Measurements from ENCODE around the gene TLDC2. TPM values are rescaled to one million over a fixed set of nuclear protein-coding genes. Genes with fewer than 3 reads are reported as not detected.

Gene TLDC2
- total RNA-seq, 1 donor from 2014 or later, result 0.58 TPM

DNA sequence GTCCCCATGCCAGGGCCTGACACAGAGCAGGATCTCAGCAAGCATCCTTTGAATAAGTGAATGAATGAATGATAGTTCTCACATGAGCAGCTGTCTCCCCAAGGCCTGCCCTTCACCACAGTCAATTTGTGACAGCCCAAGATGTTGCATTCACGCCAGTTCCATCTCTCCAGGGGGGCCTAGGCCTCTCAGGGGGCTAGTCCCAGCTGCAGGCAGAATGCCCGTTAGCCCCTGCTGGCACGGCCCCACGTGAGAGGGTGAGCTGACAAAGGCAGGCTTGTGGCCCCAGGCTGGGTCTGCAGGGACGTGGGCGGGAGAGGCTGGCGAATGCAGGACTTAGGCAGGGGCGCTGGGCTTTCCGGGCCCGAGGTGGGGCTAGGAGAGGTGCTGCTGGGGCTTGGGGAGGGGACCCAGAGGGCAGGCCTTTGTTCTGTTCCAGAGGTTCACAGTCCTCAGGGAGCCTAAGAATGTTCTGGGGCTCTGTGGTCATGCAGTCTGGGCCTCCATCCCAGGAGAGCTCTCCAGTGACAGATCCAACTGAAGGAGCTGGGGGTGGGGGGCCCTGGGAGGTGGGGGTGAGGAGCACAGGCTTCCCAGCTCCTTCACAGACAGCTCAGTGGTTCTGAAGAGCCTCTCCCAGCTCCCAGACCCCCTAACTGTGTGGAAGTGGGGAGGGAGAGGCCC lies 30.5 kb upstream of the TLDC2 start:
- DNase-seq (ENCODE audit: low spot score in 2 of 2, unreplicated experiment in 2 of 2), result no peak
- Mint-ChIP-seq H3K4me3 (no peak overlapping the region), H3K36me3 (peaks cover 2% of the 10 kb centered on the region), H3K4me1 (peaks cover 5% of the 10 kb centered on the region), H3K27me3 (ENCODE audit: low read depth) (no peaks in the 10 kb centered on the region), H3K9me3 (no peaks in the 10 kb centered on the region), H3K27ac (peak overlapping the region; percentile 43)
- TF ChIP-seq, protein P1, sequence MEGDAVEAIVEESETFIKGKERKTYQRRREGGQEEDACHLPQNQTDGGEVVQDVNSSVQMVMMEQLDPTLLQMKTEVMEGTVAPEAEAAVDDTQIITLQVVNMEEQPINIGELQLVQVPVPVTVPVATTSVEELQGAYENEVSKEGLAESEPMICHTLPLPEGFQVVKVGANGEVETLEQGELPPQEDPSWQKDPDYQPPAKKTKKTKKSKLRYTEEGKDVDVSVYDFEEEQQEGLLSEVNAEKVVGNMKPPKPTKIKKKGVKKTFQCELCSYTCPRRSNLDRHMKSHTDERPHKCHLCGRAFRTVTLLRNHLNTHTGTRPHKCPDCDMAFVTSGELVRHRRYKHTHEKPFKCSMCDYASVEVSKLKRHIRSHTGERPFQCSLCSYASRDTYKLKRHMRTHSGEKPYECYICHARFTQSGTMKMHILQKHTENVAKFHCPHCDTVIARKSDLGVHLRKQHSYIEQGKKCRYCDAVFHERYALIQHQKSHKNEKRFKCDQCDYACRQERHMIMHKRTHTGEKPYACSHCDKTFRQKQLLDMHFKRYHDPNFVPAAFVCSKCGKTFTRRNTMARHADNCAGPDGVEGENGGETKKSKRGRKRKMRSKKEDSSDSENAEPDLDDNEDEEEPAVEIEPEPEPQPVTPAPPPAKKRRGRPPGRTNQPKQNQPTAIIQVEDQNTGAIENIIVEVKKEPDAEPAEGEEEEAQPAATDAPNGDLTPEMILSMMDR (IDR thresholded peaks at IDR 0.05; ENCODE audit: unreplicated experiment), result no peak

DNA sequence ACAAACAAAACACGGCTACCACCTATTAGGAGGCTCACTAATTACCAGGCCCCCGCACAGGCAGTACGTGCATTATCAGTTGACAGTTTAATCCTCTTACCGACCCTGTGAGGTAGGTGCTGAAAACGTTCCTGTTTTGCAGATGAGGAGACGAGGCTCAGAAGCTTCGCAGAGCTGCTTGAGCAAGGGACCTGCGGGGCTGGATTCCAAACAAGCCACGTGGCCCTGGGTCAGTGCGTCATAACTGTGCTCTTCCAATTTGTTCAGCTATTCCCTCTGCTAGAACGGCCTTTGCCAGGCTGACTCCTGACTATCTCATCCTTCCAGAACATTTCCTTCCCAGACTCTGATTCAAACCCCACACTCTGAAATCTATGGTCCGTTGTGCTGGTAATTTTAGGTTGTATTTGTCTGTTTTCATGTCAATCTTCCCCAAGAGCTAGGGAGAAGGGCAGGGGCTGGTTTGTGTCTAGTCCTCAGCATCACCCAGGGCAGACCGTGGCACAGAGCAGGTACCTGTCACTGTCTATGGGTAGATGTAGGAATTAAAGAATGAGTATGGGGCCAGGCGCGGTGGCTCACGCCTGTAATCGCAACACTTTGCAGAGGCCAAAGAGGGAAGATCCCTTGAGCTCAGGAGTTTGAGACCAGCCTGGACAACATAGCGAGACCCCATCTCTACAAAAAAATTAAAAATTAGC lies 28.8 kb upstream of the TLDC2 start:
- no peak for DNase-seq (ENCODE audit: low spot score in 2 of 2, unreplicated experiment in 2 of 2)
- H3K27ac Mint-ChIP-seq, result peak overlapping the region; percentile 13
- H3K9me3 Mint-ChIP-seq, result peaks cover 6% of the 10 kb centered on the region
- H3K4me1 Mint-ChIP-seq, result peaks cover 5% of the 10 kb centered on the region
- no peak overlapping the region for H3K4me3 Mint-ChIP-seq
- no peaks in the 10 kb centered on the region for H3K27me3 Mint-ChIP-seq (ENCODE audit: low read depth)
- peaks cover 12% of the 10 kb centered on the region for H3K36me3 Mint-ChIP-seq
- TF ChIP-seq, protein P1 (IDR thresholded peaks at IDR 0.05; ENCODE audit: unreplicated experiment), result no peak

DNA sequence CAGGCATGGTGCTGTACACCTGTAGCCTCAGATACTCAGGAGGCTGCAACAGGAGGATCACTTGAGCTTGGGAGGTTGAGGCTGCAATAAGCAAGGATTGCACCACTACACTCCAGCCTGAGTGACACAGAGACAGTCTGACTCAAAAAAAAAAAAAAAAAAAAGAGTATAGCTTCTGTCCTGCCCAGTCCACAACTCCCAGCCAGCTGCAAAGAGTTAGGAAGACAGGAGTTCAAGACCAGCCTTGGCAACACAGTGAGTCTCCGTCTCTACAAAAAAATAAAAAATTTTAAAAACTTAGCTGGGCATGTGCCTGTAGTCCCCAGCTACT lies 28.3 kb upstream of the TLDC2 start:
- Mint-ChIP-seq H3K36me3 (peaks cover 12% of the 10 kb centered on the region), H3K27me3 (ENCODE audit: low read depth) (no peaks in the 10 kb centered on the region), H3K27ac (no peak overlapping the region), H3K4me1 (peaks cover 5% of the 10 kb centered on the region), H3K4me3 (no peak overlapping the region), H3K9me3 (peaks cover 6% of the 10 kb centered on the region)
- no peak for DNase-seq (ENCODE audit: low spot score in 2 of 2, unreplicated experiment in 2 of 2)
- TF ChIP-seq, protein P1 (IDR thresholded peaks at IDR 0.05; ENCODE audit: unreplicated experiment), result no peak

DNA sequence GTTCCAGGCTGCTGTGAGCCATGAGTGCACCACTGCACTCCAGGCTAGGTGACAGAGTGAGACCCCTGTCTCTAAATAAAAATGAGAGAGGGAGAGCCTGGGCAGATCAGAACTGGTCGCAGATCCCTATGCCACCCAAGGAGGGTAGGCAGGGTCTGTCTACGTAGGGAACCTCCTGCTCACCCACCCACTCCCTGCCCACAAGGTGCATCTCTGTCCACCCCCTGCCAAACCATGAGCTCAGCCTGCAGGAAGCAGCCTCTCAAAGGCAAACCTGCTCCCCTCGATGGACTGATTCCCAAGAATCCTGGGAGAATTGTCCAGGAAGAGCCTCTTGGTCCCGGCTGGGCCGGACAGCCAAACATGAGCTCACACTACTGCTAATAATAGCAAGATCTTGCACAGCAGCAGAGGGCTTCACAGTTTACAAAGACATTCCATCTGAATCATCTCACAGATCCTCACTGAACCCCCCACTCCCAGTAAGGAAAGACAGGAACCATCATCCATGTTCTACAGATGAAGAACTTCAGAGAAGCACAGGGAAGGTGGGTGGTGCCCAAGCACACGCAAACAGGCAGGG lies 27.8 kb upstream of the TLDC2 start:
- H3K27ac Mint-ChIP-seq, result peak overlapping the region; percentile 50
- TF ChIP-seq, protein P1 (IDR thresholded peaks at IDR 0.05; ENCODE audit: unreplicated experiment), result no peak
- no peak for DNase-seq (ENCODE audit: low spot score in 2 of 2, unreplicated experiment in 2 of 2)
- H3K27me3 Mint-ChIP-seq (ENCODE audit: low read depth), result no peaks in the 10 kb centered on the region
- H3K4me3 Mint-ChIP-seq, result no peak overlapping the region
- H3K4me1 Mint-ChIP-seq, result peaks cover 5% of the 10 kb centered on the region
- peaks cover 6% of the 10 kb centered on the region for H3K9me3 Mint-ChIP-seq
- peaks cover 12% of the 10 kb centered on the region for H3K36me3 Mint-ChIP-seq

DNA sequence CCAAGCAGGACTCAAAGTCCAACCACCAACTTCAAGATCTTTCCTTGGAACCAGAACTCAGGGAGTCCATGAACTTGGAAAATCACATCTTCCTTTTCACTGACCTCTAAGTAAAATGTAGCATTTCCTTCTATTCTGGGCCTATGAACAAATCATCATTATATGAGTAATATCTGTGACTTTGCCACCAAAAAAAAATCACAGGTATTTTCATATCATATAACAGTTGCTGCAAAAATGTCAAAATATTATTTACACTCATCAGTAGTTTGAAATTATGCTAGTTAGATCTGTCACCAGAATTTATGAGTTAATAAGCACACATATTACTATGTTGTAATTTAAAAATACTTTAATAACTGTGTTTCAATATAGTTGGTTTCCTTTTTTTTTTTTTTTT lies 27.3 kb upstream of the TLDC2 start:
- peak overlapping the region; percentile 50 for H3K27ac Mint-ChIP-seq
- no peak for DNase-seq (ENCODE audit: low spot score in 2 of 2, unreplicated experiment in 2 of 2)
- H3K27me3 Mint-ChIP-seq (ENCODE audit: low read depth), result no peaks in the 10 kb centered on the region
- no peak overlapping the region for H3K4me3 Mint-ChIP-seq
- peaks cover 6% of the 10 kb centered on the region for H3K9me3 Mint-ChIP-seq
- TF ChIP-seq, protein P1 (IDR thresholded peaks at IDR 0.05; ENCODE audit: unreplicated experiment), result no peak
- peaks cover 5% of the 10 kb centered on the region for H3K4me1 Mint-ChIP-seq
- peaks cover 12% of the 10 kb centered on the region for H3K36me3 Mint-ChIP-seq

Measured in mesothelial cell of epicardium (in vitro differentiated cells).